Endothelial cell of umbilical vein (primary cell): Measurements from ENCODE around the gene TMED8. TPM values are rescaled to one million over a fixed set of nuclear protein-coding genes. Genes with fewer than 3 reads are reported as not detected.
"Not testable (repeated sequence)": the region's sequence is repeated elsewhere in the genome, so short reads cannot be mapped to it uniquely, and the experiment has no call there.

ENCODE experiments used
- BruUV-seq: library from RNA; stranded (reverse); fragments of 400-500 nt; replicated peaks from 2 replicates; lab custom pipeline; 2021; lab: Mats Ljungman, UMichigan
- CTCF ChIA-PET: fragments of 300-600, 350-600 bp; sonication (Branson Sonifier 250); formaldehyde crosslinking; loops from one replicate; lab custom pipeline; 2021; ENCODE audit warnings: antibody characterized with exemption, inconsistent platforms; lab: Charles Lee
- POLR2A ChIA-PET: fragments of 300-600, 350-600 bp; sonication (Branson Sonifier 250); formaldehyde crosslinking; loops from one replicate; lab custom pipeline; 2021; ENCODE audit warnings: antibody characterized with exemption, inconsistent platforms; lab: Charles Lee
- DNase-seq: peaks from one replicate; pipeline ENCODE4 v3.0.0-alpha.2; 2011; ENCODE audit warnings: low read depth, low spot score
- FAIRE-seq: peaks from 2 replicates; lab custom pipeline; 2011; peaks lifted over from hg19 to GRCh38; lab: Jason Lieb, UNC
- H2AFZ ChIP-seq: 2 replicates; pipeline ENCODE4 v1.6.0; 2012; ENCODE audit warnings: low read depth, low read length, control low read depth, inconsistent platforms
- H3K27ac ChIP-seq: 2 replicates; pipeline ENCODE4 v1.5.1; 2011; ENCODE audit warnings: low read depth, mild to moderate bottlenecking, control low read depth, low read length, moderate library complexity; ENCODE audit not compliant: insufficient read depth
- H3K27me3 ChIP-seq, 2 experiments: 2 replicates each; pipeline versions ENCODE4 v1.6.0 to v1.6.1; 2011; ENCODE audit warnings: low read length in 2 of 2, mixed read lengths in 1 of 2; ENCODE audit not compliant: control insufficient read depth in 2 of 2, insufficient read depth in 2 of 2
- H3K36me3 ChIP-seq, 2 experiments: 2 replicates in 1 of 2; 3 replicates in 1 of 2; pipeline ENCODE4 v1.5.1; 2011; ENCODE audit warnings: low read length in 2 of 2, mild to moderate bottlenecking in 1 of 2, moderate library complexity in 1 of 2; ENCODE audit not compliant: control insufficient read depth in 2 of 2, insufficient read depth in 2 of 2; ENCODE audit errors: extremely low read depth in 1 of 2
- H3K4me1 ChIP-seq: 3 replicates; pipeline ENCODE4 v1.5.1; 2011; ENCODE audit warnings: mild to moderate bottlenecking, low read length; ENCODE audit not compliant: control insufficient read depth, insufficient read depth; ENCODE audit errors: extremely low read depth
- H3K4me2 ChIP-seq: 2 replicates; pipeline ENCODE4 v1.6.1; 2011; ENCODE audit warnings: low read length, control low read depth, mixed read lengths; ENCODE audit not compliant: insufficient read depth
- H3K4me3 ChIP-seq, 3 experiments: fragments of 200-600 bp in 1 of 3; sonication (generic), shearing (Covaris generic) in 1 of 3; replicated peaks in 1 of 3; 2 replicates each; pipeline ENCODE4 v1.5.1; 2011 to 2016; ENCODE audit warnings: control low read depth in 3 of 3, low read length in 3 of 3, mild to moderate bottlenecking in 2 of 3, inconsistent platforms in 1 of 3, low read depth in 1 of 3, moderate library complexity in 1 of 3; ENCODE audit not compliant: insufficient read depth in 1 of 3
- H3K79me2 ChIP-seq: 2 replicates; pipeline ENCODE4 v1.6.0; 2012; ENCODE audit warnings: low read length, inconsistent platforms; ENCODE audit not compliant: control insufficient read depth, insufficient read depth
- H3K9ac ChIP-seq: replicated peaks from 2 replicates; pipeline ENCODE3; 2011; ENCODE audit warnings: low read length, control low read depth; ENCODE audit not compliant: insufficient read depth; ENCODE audit errors: extremely low read depth
- H3K9me1 ChIP-seq: replicated peaks from 3 replicates; pipeline ENCODE4 v1.6.0; 2011; ENCODE audit warnings: mild to moderate bottlenecking, low read length; ENCODE audit not compliant: control insufficient read depth, insufficient read depth; ENCODE audit errors: extremely low read depth
- H3K9me3 ChIP-seq: replicated peaks from 2 replicates; pipeline ENCODE4 v1.5.1; 2012; ENCODE audit warnings: low read length, inconsistent platforms; ENCODE audit not compliant: control insufficient read depth, insufficient read depth
- H4K20me1 ChIP-seq: replicated peaks from 2 replicates; pipeline ENCODE3; 2011; ENCODE audit warnings: mild to moderate bottlenecking, low read length; ENCODE audit not compliant: control insufficient read depth, insufficient read depth; ENCODE audit errors: extremely low read depth
- CTCF ChIP-seq, 2 donors: IDR thresholded peaks; 1 replicate in 1 of 2; 2 replicates in 1 of 2; pipeline ENCODE4 v1.5.1; 2011; ENCODE audit warnings: low read length in 2 of 2, mild to moderate bottlenecking in 2 of 2, moderate library complexity in 2 of 2, control low read depth in 1 of 2, inconsistent platforms in 1 of 2, low read depth in 1 of 2; ENCODE audit not compliant: insufficient read depth in 1 of 2; ENCODE audit errors: extremely low read depth in 1 of 2
- EZH2 ChIP-seq: IDR thresholded peaks from 2 replicates; pipeline ENCODE4 v1.6.1; 2012; ENCODE audit warnings: borderline replicate concordance, low read depth, mild to moderate bottlenecking, moderate library complexity, low read length, inconsistent platforms; ENCODE audit not compliant: severe bottlenecking
- FOS ChIP-seq: IDR thresholded peaks from 2 replicates; pipeline ENCODE4 v1.6.1; 2011; ENCODE audit warnings: mild to moderate bottlenecking, low read length, moderate library complexity, borderline replicate concordance; ENCODE audit not compliant: insufficient read depth
- GATA2 ChIP-seq: IDR thresholded peaks from 2 replicates; pipeline ENCODE4 v1.7.0; 2011; ENCODE audit warnings: low read depth, mild to moderate bottlenecking, moderate library complexity, mixed read lengths, low read length; ENCODE audit not compliant: insufficient read length, insufficient read depth
- JUN ChIP-seq: IDR thresholded peaks from 2 replicates; pipeline ENCODE4 v1.6.1; 2011; ENCODE audit warnings: borderline replicate concordance, low read depth; ENCODE audit not compliant: insufficient read length, insufficient read depth
- MYC ChIP-seq: IDR thresholded peaks from one replicate; pipeline ENCODE4 v1.6.1; 2011; ENCODE audit warnings: mild to moderate bottlenecking, low read depth, low read length
- POLR2A ChIP-seq: IDR thresholded peaks from 2 replicates; pipeline ENCODE4 v1.6.1; 2012; ENCODE audit warnings: low read depth, mild to moderate bottlenecking, control low read depth, low read length
- POLR2AphosphoS5 ChIP-seq: IDR thresholded peaks from 2 replicates; pipeline ENCODE4 v1.6.1; 2012; ENCODE audit warnings: low read depth, mild to moderate bottlenecking, control low read depth, low read length, moderate library complexity; ENCODE audit not compliant: insufficient read depth
- dilution Hi-C: fragments of 300-500 bp; cut with MboI; formaldehyde crosslinking; loops from one replicate; pipeline ENCODE4 v1.15.0; 2019; ENCODE audit warnings: low sequenced_read_pairs; ENCODE audit not compliant: extremely low pct_ligation_motif_present
- intact Hi-C: fragments of 100-400 bp; cut with micrococcal nuclease; formaldehyde crosslinking; loops from one replicate; pipeline ENCODE4 v1.10.0; 2022
- polyA plus RNA-seq, 4 experiments: library from polyadenylated mRNA; depleted of rRNA in 3 of 4; stranded (reverse) in 3 of 4; unstranded in 1 of 4; fragments of >200 nt; gene quantifications; 2 replicates each; pipeline versions ENCODE4 v1.2.1 to v1.2.3, GENCODE V29; 2011 to 2012; ENCODE audit warnings: missing spikeins in 1 of 4
- total RNA-seq: library from RNA; stranded (reverse); gene quantifications from 2 replicates; pipeline ENCODE4 v1.2.3, GENCODE V29; 2021
- TF ChIP-seq, protein P1 (sequence below): IDR thresholded peaks from 2 replicates; pipeline ENCODE4 v1.6.1; 2011; ENCODE audit not compliant: insufficient read depth, insufficient read length

The TMED8 gene
- total and polyA plus RNA-seq, 2 donors (not counting 3 experiments of a cell fraction or from before 2014, with no cell fraction given), result 5.2 to 12.6 TPM

DNA sequence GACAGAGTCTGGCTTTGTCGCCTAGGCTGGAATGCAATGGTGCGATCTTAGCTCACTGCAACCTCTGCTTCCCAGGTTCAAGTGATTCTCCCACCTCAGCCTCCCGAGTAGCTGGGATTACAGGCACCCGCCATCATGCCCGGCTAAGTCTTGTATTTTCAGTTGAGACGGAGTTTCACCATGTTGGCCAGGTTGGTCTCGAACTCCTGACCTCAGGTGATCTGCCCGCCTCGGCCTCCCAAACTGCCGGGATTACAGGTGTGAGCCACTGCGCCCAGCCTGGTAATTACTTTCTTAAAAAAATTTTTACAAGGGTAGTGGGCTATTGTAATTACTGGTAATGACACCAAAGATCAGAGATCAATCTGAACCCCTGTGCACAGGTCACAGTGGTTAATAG lies 58.1 kb downstream of the TMED8 start:
- POLR2A ChIA-PET, result not testable (repeated sequence)

DNA sequence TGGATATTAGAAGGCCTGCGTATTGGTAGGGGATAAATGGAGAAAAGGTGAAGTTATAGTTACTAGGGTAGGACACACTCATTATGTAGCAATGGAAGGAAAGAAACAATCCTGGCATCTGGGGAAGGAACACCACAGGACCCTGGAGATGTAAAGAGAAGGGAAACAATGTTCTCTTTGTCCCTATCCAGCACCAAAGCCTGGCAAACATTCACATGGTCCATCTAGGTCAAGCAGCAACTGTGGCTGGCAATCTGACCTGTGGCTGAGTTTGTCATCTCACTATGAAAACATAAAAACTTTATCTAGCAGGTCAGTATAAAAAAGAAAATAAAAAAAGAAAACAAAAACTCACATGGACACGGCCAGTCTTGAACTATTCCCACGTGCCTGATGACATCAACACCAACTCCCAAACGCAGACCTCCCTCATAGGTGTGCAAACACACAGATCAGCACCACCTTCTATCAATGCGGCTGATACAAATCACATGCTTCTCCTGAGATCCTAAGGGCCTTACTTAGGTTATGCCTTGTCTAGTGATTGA lies 58.8 kb downstream of the TMED8 start:
- DNase-seq (no peak), FAIRE-seq (no peak)
- intact Hi-C loops, result no loop called here
- no peak overlapping the region for H3K9ac ChIP-seq
- ChIA-PET CTCF (no interaction called here), POLR2A (no interaction called here)
- H3K79me2 ChIP-seq, result peaks cover 19% of the 10 kb centered on the region
- dilution Hi-C loops, result no loop called here
- no peak overlapping the region for H3K4me3 ChIP-seq
- H3K36me3 ChIP-seq, result no peaks in the 10 kb centered on the region
- BruUV-seq, result no TSS peak
- peaks cover 17% of the 10 kb centered on the region for H3K4me1 ChIP-seq
- no peak overlapping the region for H3K4me2 ChIP-seq
- no peak overlapping the region for H3K27ac ChIP-seq
- no peaks in the 10 kb centered on the region for H3K9me3 ChIP-seq
- H3K27me3 ChIP-seq, result no peaks in the 10 kb centered on the region
- H4K20me1 ChIP-seq, result no peaks in the 10 kb centered on the region
- H3K9me1 ChIP-seq, result no peaks in the 10 kb centered on the region
- TF ChIP-seq JUN, result no peak
- TF ChIP-seq, protein P1, sequence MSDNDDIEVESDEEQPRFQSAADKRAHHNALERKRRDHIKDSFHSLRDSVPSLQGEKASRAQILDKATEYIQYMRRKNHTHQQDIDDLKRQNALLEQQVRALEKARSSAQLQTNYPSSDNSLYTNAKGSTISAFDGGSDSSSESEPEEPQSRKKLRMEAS, result no peak
- no peak for TF ChIP-seq GATA2
- no peak for TF ChIP-seq POLR2A
- TF ChIP-seq MYC, result no peak
- no peak for TF ChIP-seq EZH2
- no peak for TF ChIP-seq FOS
- TF ChIP-seq CTCF (IDR thresholded peaks at IDR 0.05; ENCODE audit: extremely low read depth in 1 of 2, insufficient read depth in 1 of 2, low read depth in 1 of 2, low read length in 2 of 2), result no peak
- no peak for TF ChIP-seq POLR2AphosphoS5
- no peak overlapping the region for H2AFZ ChIP-seq

More for the DNA sequence above, 58.1 kb downstream of the TMED8 start:
- FAIRE-seq, H3K9me1 ChIP-seq, H2AFZ ChIP-seq, H3K27ac ChIP-seq, H3K4me3 ChIP-seq, H4K20me1 ChIP-seq, H3K9me3 ChIP-seq, H3K27me3 ChIP-seq, intact Hi-C loops, DNase-seq, H3K36me3 ChIP-seq, H3K4me2 ChIP-seq, BruUV-seq, H3K9ac ChIP-seq, dilution Hi-C loops: not testable (repeated sequence)
- peaks cover 17% of the 10 kb centered on the region for H3K4me1 ChIP-seq
- H3K79me2 ChIP-seq, result peaks cover 19% of the 10 kb centered on the region
- CTCF ChIA-PET, result interaction anchor here (3.1 kb wide), 1 partner anchor 18 kb away, joined by 22 read pairs; no protein-coding TSS in a partner anchor
